Keratinocyte (primary cell): ENCODE data around the gene MAVS.

ENCODE experiments used
- EZH2 ChIP-seq: IDR thresholded peaks from one replicate; pipeline ENCODE4 v1.6.1; 2012; ENCODE audit warnings: inconsistent platforms, mild to moderate bottlenecking, low read length, moderate library complexity
- TF ChIP-seq, protein P1 (sequence below), 3 experiments: IDR thresholded peaks in 1 of 3; conservative IDR thresholded peaks in 1 of 3; optimal IDR thresholded peaks in 1 of 3; 2 replicates in 2 of 3; 3 replicates in 1 of 3; pipeline versions ENCODE3 to v1.5.1; 2011; ENCODE audit warnings: low read length in 3 of 3, mild to moderate bottlenecking in 3 of 3, moderate library complexity in 2 of 3, control low read depth in 1 of 3, inconsistent platforms in 1 of 3; ENCODE audit not compliant: insufficient read depth in 2 of 3; ENCODE audit errors: extremely low read depth in 1 of 3

GRCh38 chr20:3815703-3816315 is 30.8 kb upstream of the MAVS start:
- TF ChIP-seq, protein P1, sequence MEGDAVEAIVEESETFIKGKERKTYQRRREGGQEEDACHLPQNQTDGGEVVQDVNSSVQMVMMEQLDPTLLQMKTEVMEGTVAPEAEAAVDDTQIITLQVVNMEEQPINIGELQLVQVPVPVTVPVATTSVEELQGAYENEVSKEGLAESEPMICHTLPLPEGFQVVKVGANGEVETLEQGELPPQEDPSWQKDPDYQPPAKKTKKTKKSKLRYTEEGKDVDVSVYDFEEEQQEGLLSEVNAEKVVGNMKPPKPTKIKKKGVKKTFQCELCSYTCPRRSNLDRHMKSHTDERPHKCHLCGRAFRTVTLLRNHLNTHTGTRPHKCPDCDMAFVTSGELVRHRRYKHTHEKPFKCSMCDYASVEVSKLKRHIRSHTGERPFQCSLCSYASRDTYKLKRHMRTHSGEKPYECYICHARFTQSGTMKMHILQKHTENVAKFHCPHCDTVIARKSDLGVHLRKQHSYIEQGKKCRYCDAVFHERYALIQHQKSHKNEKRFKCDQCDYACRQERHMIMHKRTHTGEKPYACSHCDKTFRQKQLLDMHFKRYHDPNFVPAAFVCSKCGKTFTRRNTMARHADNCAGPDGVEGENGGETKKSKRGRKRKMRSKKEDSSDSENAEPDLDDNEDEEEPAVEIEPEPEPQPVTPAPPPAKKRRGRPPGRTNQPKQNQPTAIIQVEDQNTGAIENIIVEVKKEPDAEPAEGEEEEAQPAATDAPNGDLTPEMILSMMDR (optimal IDR thresholded peaks at IDR 0.05 in 1 of 3, IDR thresholded peaks at IDR 0.05 in 1 of 3, conservative IDR thresholded peaks at IDR 0.05 in 1 of 3; ENCODE audit: extremely low read depth in 1 of 3, insufficient read depth in 2 of 3, low read length in 3 of 3): no peak
- TF ChIP-seq EZH2: no peak
